Measurements from ENCODE around the gene POLR2L.
A peak's percentile ranks its signal among the peaks of the same experiment; 100 is the strongest.

The POLR2L gene

DNA sequence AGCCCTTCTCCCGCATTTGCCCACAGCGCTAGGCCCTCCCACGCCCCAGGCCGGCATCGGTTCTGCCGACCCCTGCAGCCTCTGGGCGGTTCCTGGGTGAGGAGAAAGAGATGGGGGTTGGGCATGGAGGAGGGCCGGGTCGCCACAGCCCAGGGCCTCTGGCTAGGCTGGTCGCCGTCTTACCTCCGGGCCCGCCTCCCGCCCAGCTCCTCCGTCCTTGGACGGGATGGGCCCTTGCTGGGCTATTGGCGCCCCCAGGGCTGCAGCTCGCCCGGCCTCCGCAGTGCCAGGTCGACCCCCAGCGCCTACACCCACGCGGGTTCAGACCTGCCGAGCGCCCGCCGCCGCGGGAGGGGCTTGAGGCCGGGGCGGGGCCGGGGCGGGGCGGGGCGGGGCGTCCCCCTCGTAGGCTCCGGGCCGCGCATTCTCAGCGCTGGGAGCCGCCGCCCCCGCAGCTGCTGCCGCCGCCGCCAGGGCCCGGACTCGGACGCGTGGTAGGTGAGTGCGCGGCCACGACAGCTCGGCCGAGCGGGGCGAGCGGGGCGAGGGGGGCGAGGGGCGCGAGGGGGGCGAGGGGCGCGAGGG is 9.7 kb downstream of the POLR2L start, which contains the start of gene CD151:
CD151 (plus strand) TSS at position 424 of the 585 bp plus-strand sequence. CDS start 3,118 bp downstream, outside the sequence.
- Histone ChIP-seq H3K4me1 (ENCODE audit: control insufficient read depth in 1 of 2, insufficient read depth in 2 of 2, low read length in 2 of 2) (peaks cover 47 to 69% of the 10 kb centered on the region in 2 donors), H3K9me3 (ENCODE audit: control insufficient read depth in 1 of 2, low read length in 2 of 2) (no peaks in the 10 kb centered on the region), H3K27me3 (ENCODE audit: control insufficient read depth in 1 of 2, insufficient read depth in 2 of 2, low read length in 2 of 2) (no peaks in the 10 kb centered on the region), H3K27ac (ENCODE audit: low read depth, low read length) (peak within 1 kb of the TSS; percentile 92), H3K9ac (ENCODE audit: low read depth in 1 of 2, low read length in 2 of 2) (peak within 1 kb of the TSS; percentile 92 to 93), H3K36me3 (ENCODE audit: control insufficient read depth in 1 of 2, insufficient read depth in 2 of 2, low read length in 2 of 2) (peaks cover 4 to 16% of the 10 kb centered on the region in 2 donors), H3K4me3 (ENCODE audit: low read depth in 1 of 2, low read length in 2 of 2) (peak within 1 kb of the TSS; percentile 75 to 78)

DNA sequence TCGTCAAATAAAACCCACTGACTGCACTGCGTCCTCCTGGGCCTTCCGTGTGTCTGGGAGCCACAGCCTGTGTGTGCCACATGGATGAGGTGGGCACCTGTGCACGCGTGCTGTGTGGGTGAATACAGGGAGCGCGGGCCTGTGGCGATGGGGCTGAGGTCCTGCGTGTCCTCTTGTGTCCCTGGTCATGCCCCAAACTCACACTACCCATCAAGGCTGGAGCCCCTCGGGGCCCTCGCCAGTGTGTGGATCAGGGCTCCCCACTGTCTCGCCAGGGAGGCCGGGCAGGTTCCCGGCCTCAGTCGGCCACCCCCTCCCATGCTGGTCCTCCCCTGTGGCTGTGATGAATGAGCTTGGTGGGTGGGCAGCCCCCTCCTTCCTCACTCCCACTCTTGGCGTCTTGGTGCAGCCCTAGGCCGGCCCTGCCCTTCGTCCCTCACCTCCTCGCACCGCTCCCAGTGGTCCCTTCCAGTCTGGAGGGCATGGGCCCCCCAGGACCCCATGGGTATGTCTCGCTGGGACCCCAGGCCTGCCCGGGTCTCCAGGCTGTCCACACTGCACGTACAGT is 10.3 kb downstream of the POLR2L start:
- Histone ChIP-seq H3K36me3 (ENCODE audit: control insufficient read depth in 1 of 2, insufficient read depth in 2 of 2, low read length in 2 of 2) (peaks cover 4 to 10% of the 10 kb centered on the region in 2 donors), H3K9ac (ENCODE audit: low read depth in 1 of 2, low read length in 2 of 2) (peak overlapping the region; percentile 39 to 60), H3K9me3 (ENCODE audit: control insufficient read depth in 1 of 2, low read length in 2 of 2) (no peaks in the 10 kb centered on the region), H3K4me3 (ENCODE audit: low read depth in 1 of 2, low read length in 2 of 2) (peak overlapping the region; percentile 62 to 65), H3K27me3 (ENCODE audit: control insufficient read depth in 1 of 2, insufficient read depth in 2 of 2, low read length in 2 of 2) (no peaks in the 10 kb centered on the region), H3K27ac (ENCODE audit: low read depth, low read length) (no peak overlapping the region), H3K4me1 (ENCODE audit: control insufficient read depth in 1 of 2, insufficient read depth in 2 of 2, low read length in 2 of 2) (peaks cover 46 to 66% of the 10 kb centered on the region in 2 donors)

DNA sequence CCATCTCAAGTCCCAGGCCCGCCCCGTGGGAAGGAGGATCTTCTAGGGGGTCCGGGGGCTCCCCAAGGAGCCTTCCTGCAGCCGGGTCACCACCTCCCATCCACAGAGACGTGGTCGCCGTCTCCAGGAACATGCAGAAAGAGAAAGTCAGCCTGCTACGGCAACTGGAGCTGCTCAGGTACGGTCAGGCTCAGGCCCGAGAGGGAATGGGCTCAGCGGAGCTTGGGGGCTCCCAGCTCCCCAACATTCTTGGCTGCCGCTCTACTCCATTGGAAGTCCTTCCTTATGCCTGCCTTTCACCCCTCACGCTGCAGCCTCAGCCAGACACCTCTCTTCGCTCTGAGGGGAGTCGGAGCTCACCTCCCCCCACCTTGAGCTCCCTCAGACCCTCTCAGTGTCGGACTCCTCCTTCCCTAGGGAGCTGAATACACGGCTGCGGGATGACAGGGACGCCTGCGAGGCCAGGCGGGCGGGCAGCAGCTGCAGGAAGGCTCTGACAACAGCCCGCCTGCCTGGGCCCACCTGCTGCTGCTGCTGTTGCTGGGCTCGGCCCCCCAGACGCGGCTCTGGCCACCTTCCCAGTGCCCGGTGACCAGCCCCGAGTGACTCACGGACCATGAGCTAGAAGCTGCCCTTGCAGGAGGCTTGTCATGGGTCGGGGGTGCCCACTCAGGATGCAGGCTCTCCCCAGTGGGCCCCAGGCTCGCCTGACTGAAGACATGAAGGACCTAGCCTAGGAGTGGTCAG is 11.0 kb downstream of the POLR2L start:
- peaks cover 47 to 67% of the 10 kb centered on the region in 2 donors for H3K4me1 ChIP-seq (ENCODE audit: control insufficient read depth in 1 of 2, insufficient read depth in 2 of 2, low read length in 2 of 2)
- H3K27ac ChIP-seq (ENCODE audit: low read depth, low read length): no peak overlapping the region
- H3K4me3 ChIP-seq (ENCODE audit: low read depth in 1 of 2, low read length in 2 of 2): peak overlapping the region in 1 of 2 donors; percentile 21
- no peaks in the 10 kb centered on the region for H3K27me3 ChIP-seq (ENCODE audit: control insufficient read depth in 1 of 2, insufficient read depth in 2 of 2, low read length in 2 of 2)
- peaks cover 0 to 3% of the 10 kb centered on the region in 2 donors for H3K36me3 ChIP-seq (ENCODE audit: control insufficient read depth in 1 of 2, insufficient read depth in 2 of 2, low read length in 2 of 2)
- H3K9ac ChIP-seq (ENCODE audit: low read depth in 1 of 2, low read length in 2 of 2): no peak overlapping the region
- no peaks in the 10 kb centered on the region for H3K9me3 ChIP-seq (ENCODE audit: control insufficient read depth in 1 of 2, low read length in 2 of 2)

DNA sequence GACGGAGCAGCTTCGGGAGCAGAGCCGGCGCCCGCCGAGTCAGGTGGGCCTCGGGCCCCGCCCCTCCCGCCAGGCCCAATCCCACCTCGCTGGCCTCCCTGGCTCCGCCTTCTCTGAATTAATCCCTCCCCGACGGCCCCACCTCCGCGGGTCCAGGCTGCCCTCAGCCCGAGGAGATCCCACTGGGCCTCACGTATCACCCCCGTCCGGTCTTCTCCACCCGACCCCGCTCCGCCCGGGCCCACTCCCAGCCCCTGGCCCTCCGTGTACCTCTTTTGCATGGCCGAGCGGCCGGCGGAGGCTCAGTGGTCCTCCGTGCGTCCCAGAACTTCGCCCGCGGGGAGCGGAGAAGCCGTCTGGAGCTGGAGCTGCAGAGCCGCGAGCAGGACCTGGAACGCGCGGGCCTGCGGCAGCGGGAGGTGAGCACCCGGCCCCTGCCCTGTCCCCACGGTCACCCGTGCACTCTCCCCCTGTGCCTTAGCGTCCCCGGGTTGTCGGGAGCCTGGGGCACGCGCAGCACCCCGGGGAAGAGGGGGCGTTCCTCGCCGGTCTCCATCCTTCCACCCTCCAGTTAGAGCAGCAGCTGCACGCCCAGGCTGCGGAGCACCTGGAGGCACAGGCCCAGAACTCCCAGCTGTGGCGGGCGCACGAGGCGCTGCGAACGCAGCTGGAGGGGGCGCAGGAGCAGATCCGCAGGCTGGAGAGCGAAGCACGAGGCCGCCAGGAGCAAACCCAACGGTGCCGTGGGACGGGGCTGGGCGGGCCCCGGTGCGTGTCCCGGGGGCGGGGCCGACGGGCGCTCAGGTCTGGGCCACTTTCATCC is 11.8 kb downstream of the POLR2L start:
- Histone ChIP-seq H3K4me1 (ENCODE audit: control insufficient read depth in 1 of 2, insufficient read depth in 2 of 2, low read length in 2 of 2) (peaks cover 54 to 75% of the 10 kb centered on the region in 2 donors), H3K36me3 (ENCODE audit: control insufficient read depth in 1 of 2, insufficient read depth in 2 of 2, low read length in 2 of 2) (no peaks in the 10 kb centered on the region), H3K27ac (ENCODE audit: low read depth, low read length) (no peak overlapping the region), H3K4me3 (ENCODE audit: low read depth in 1 of 2, low read length in 2 of 2) (peak overlapping the region; percentile 56 to 67), H3K9ac (ENCODE audit: low read depth in 1 of 2, low read length in 2 of 2) (peak overlapping the region in 1 of 2 donors; percentile 83), H3K27me3 (ENCODE audit: control insufficient read depth in 1 of 2, insufficient read depth in 2 of 2, low read length in 2 of 2) (no peaks in the 10 kb centered on the region), H3K9me3 (ENCODE audit: control insufficient read depth in 1 of 2, low read length in 2 of 2) (no peaks in the 10 kb centered on the region)

DNA sequence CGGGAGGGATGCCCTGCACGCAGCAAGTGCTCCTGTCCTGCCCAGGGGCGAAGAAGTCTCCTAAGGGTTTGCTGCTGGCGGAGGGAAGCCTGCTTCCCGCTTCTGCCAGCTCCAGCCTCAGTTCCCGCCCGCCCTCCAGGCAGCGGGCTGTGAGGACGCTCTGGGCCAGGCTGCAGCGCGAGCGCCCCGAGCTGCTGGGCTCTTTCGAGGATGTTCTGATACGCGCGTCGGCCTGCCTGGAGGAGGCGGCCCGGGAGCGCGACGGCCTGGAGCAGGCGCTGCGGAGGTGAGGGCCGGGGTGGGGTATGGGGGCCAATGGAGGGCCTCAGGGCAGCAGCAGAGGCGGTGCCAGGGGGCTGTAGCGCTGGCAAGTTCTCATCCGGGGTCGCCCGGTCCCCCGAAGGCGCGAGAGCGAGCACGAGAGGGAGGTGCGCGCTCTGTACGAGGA is 12.5 kb downstream of the POLR2L start:
- peak overlapping the region; percentile 43 to 83 for H3K9ac ChIP-seq (ENCODE audit: low read depth in 1 of 2, low read length in 2 of 2)
- H3K4me1 ChIP-seq (ENCODE audit: control insufficient read depth in 1 of 2, insufficient read depth in 2 of 2, low read length in 2 of 2): peaks cover 60 to 78% of the 10 kb centered on the region in 2 donors
- no peak overlapping the region for H3K27ac ChIP-seq (ENCODE audit: low read depth, low read length)
- H3K36me3 ChIP-seq (ENCODE audit: control insufficient read depth in 1 of 2, insufficient read depth in 2 of 2, low read length in 2 of 2): no peaks in the 10 kb centered on the region
- H3K9me3 ChIP-seq (ENCODE audit: control insufficient read depth in 1 of 2, low read length in 2 of 2): no peaks in the 10 kb centered on the region
- H3K4me3 ChIP-seq (ENCODE audit: low read depth in 1 of 2, low read length in 2 of 2): peak overlapping the region; percentile 56 to 67
- H3K27me3 ChIP-seq (ENCODE audit: control insufficient read depth in 1 of 2, insufficient read depth in 2 of 2, low read length in 2 of 2): no peaks in the 10 kb centered on the region

DNA sequence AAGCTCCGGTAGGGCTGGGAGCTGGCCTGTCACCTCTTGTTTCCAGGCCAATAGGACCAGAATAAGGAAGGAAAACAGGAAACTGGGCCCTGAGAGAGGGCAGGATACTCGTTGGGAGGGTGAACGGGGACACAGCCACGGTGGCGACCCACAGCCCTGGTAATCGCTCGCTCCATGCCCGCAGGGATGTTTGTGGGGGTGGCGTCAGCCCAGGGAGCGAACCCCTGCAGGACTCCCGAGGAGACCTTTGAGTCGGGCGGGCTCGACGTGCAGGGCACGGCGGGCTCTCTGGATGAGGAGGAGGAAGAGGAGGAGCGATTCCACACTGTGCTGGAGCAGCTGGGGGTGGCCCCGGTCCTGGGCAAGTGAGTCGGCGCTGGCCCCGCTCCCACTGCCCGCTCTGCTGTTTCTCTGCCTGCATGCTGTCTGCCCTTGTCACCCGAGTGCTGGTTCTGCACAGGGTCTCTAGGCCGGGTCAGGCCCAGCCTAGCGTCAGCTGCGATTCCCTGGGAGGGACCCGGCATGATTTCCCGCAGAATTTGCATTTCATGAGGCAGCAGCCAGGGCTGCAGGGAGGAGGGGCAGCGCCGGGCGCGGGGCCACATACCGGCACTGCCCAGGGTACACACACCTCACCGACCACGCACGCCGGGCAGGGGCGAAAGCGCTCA is 13.0 kb downstream of the POLR2L start:
- Histone ChIP-seq H3K4me1 (ENCODE audit: control insufficient read depth in 1 of 2, insufficient read depth in 2 of 2, low read length in 2 of 2) (peaks cover 55 to 73% of the 10 kb centered on the region in 2 donors), H3K9me3 (ENCODE audit: control insufficient read depth in 1 of 2, low read length in 2 of 2) (no peaks in the 10 kb centered on the region), H3K36me3 (ENCODE audit: control insufficient read depth in 1 of 2, insufficient read depth in 2 of 2, low read length in 2 of 2) (no peaks in the 10 kb centered on the region), H3K4me3 (ENCODE audit: low read depth in 1 of 2, low read length in 2 of 2) (peak overlapping the region; percentile 56 to 67), H3K27ac (ENCODE audit: low read depth, low read length) (peak overlapping the region; percentile 46), H3K27me3 (ENCODE audit: control insufficient read depth in 1 of 2, insufficient read depth in 2 of 2, low read length in 2 of 2) (no peaks in the 10 kb centered on the region), H3K9ac (ENCODE audit: low read depth in 1 of 2, low read length in 2 of 2) (peak overlapping the region; percentile 43 to 83)

DNA sequence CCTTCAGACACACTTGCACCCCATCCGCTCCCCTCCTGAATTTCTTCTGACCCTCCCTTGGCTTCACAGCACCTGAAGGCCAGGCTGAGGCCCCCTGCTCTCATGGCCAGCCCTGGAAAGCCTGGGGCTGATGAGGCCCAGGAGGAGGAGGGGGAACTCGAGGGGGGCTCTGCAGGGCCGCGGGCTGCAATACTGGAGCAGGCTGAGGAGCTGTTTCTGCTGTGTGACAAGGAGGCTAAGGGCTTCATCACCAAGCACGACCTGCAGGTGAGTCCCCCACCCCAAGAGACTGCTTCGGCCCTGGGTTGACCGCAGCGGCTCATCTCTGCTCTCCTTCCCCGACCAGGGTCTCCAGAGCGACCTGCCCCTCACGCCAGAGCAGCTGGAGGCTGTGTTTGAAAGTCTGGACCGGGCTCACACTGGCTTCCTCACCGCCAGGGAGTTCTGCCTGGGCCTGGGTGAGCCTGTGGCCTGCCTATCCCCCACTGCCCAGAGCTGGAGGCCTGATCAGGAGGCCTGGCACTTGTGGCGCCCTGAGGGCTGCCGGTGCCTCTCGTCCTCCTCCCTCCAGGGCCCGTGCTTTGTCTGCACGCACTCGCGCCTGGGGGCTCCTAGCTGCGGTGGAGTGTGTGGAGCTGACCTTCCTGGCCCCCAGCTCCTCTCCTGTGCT is 13.7 kb downstream of the POLR2L start:
- no peaks in the 10 kb centered on the region for H3K9me3 ChIP-seq (ENCODE audit: control insufficient read depth in 1 of 2, low read length in 2 of 2)
- peaks cover 54 to 68% of the 10 kb centered on the region in 2 donors for H3K4me1 ChIP-seq (ENCODE audit: control insufficient read depth in 1 of 2, insufficient read depth in 2 of 2, low read length in 2 of 2)
- H3K9ac ChIP-seq (ENCODE audit: low read depth in 1 of 2, low read length in 2 of 2): peak overlapping the region; percentile 80 to 83
- H3K27ac ChIP-seq (ENCODE audit: low read depth, low read length): peak overlapping the region; percentile 92
- no peaks in the 10 kb centered on the region for H3K27me3 ChIP-seq (ENCODE audit: control insufficient read depth in 1 of 2, insufficient read depth in 2 of 2, low read length in 2 of 2)
- peak overlapping the region; percentile 65 to 67 for H3K4me3 ChIP-seq (ENCODE audit: low read depth in 1 of 2, low read length in 2 of 2)
- no peaks in the 10 kb centered on the region for H3K36me3 ChIP-seq (ENCODE audit: control insufficient read depth in 1 of 2, insufficient read depth in 2 of 2, low read length in 2 of 2)

DNA sequence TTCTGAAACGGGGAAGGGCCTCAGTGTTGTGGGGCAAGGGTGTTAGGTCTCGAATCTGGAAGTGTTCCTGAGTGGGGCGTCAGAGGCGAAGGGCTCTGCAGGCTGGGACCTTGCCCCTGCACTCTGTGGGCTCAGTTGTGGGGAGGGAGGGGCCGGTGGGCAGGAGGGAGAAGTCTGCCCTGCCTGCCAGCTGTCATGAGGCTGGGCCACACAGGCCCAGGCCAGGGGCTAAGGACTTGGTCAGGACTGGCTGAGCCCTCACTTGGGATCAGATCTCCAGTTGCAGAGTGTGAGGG is 14.5 kb downstream of the POLR2L start, which contains the start of gene CRACR2B:
CRACR2B (plus strand) TSS at position 23 of the 296 bp plus-strand sequence. CDS start 689 bp downstream, outside the sequence.
- Histone ChIP-seq H3K9ac (ENCODE audit: low read depth in 1 of 2, low read length in 2 of 2) (peak within 1 kb of the TSS; percentile 80 to 83), H3K27me3 (ENCODE audit: control insufficient read depth in 1 of 2, insufficient read depth in 2 of 2, low read length in 2 of 2) (no peaks in the 10 kb centered on the region), H3K36me3 (ENCODE audit: control insufficient read depth in 1 of 2, insufficient read depth in 2 of 2, low read length in 2 of 2) (no peaks in the 10 kb centered on the region)

More for the DNA sequence above, 14.5 kb downstream of the POLR2L start, which contains the start of gene CRACR2B:
- peaks cover 54 to 65% of the 10 kb centered on the region in 2 donors for H3K4me1 ChIP-seq (ENCODE audit: control insufficient read depth in 1 of 2, insufficient read depth in 2 of 2, low read length in 2 of 2)
- no peaks in the 10 kb centered on the region for H3K9me3 ChIP-seq (ENCODE audit: control insufficient read depth in 1 of 2, low read length in 2 of 2)
- peak within 1 kb of the TSS; percentile 65 to 67 for H3K4me3 ChIP-seq (ENCODE audit: low read depth in 1 of 2, low read length in 2 of 2)
- peak within 1 kb of the TSS; percentile 92 for H3K27ac ChIP-seq (ENCODE audit: low read depth, low read length)
